Measurements from ENCODE around the gene ZNF579.
"Not testable (repeated sequence)": the region's sequence is repeated elsewhere in the genome, so short reads cannot be mapped to it uniquely, and the experiment has no call there.

Gene ZNF579

DNA sequence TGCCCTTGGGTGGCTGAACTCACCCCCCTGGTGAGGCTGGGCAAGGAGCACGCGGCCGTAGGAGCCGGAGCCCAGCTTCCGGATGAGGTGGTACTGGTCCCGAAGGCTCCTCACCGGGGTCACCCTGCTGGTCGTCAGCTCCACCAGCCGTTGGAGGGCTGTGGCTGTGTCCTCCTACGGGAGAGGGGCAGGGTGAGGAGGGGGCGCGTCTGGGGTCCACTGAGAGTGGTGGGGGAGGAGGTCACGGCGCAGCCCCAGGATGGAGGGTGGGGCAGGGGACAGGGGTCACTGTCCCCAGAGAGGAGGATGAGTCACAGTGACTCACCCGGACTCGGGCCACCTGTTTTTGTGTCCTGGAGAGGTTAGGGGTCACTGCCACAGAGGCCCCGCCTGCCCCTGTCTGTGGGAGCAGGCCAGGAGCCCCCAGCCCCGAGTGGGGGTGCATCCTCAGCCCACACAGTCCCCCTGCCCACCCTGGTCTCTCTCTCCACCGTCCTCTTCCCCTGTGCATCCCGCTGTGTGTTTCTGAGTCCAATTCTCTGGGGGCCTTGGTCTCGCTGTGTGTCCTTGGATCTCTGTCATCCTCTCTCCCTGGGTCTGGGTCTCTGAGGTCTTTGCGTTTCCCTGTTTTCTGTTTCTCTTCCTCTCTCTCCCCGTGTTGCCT lies 35.7 kb downstream of the ZNF579 start:
- Mint-ChIP-seq H3K4me1 (peaks cover 6% of the 10 kb centered on the region), H3K4me3 (no peak overlapping the region), H3K27ac (no peak overlapping the region), H3K9me3 (peaks cover 16% of the 10 kb centered on the region), H3K27me3 (peaks cover 75% of the 10 kb centered on the region), H3K36me3 (peaks cover 6% of the 10 kb centered on the region)
- no peak for ATAC-seq

DNA sequence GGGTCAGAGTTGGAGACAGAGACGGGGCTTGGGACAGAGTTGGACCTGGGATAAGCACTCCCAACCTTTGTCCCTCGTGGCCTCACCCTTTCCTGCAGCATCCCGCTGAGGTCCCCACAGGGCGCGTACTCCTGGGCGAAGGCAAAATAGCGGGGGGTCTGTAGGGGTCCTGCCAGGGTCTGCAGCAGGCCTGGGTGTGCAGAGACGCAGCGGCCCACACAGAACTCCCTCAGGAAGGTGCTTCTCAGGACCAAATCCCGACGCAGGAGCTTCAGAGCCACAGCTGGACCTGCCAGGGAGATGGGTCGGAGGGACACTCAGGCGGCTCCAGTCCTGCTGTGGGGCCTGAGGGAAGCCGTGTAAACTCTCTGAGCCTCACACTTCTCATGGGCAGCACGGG lies 36.6 kb downstream of the ZNF579 start:
- Mint-ChIP-seq H3K27me3 (peaks cover 67% of the 10 kb centered on the region), H3K4me3 (no peak overlapping the region), H3K36me3 (peaks cover 6% of the 10 kb centered on the region), H3K9me3 (peaks cover 16% of the 10 kb centered on the region), H3K27ac (no peak overlapping the region), H3K4me1 (no peaks in the 10 kb centered on the region)
- ATAC-seq, result no peak

DNA sequence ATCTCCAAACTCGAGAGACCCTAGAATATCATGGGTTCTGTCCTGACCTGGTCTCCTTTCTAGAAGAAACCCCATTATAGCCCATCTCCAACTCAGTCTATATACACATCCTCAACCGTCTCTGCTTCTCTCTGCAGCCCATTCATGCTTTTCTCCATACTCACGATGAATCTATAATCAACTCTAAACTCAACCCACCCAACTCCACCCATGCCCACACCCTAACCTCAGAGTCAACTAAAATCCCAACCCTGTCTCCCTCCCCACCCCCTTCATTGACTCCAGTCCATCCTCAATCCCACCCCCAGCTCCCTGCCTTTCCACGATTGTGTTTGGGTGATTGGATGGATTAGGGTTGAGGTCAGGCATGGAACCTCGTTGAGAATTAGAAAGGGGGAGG lies 37.1 kb downstream of the ZNF579 start:
- no peak for ATAC-seq
- peaks cover 6% of the 10 kb centered on the region for H3K36me3 Mint-ChIP-seq
- no peaks in the 10 kb centered on the region for H3K4me1 Mint-ChIP-seq
- peaks cover 66% of the 10 kb centered on the region for H3K27me3 Mint-ChIP-seq
- no peak overlapping the region for H3K4me3 Mint-ChIP-seq
- H3K27ac Mint-ChIP-seq, result no peak overlapping the region
- H3K9me3 Mint-ChIP-seq, result peaks cover 16% of the 10 kb centered on the region

DNA sequence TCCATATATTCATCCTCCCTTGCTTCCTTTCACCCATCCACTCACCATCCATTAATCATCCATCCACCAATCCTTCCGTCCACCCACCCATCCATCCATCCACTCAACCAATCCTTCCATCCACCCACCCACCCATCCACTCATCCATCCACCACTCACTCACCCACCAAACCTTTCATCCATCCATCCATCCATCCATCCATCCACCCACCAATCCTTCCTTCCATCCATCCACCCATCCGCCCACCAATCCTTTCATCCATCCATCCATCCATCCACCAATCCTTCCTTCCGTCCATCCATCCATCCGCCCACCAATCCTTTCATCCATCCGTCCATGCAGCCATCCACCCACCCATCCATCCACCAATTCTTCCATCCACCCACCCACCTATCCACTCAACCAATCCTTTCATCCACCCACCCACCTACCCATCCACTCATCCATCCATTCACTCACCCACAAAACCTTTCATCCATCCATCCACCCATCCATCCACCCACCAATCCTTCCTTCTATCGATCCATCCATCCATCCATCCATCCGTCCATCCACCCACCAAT lies 38.3 kb downstream of the ZNF579 start:
- no peaks in the 10 kb centered on the region for H3K4me1 Mint-ChIP-seq
- peaks cover 54% of the 10 kb centered on the region for H3K27me3 Mint-ChIP-seq
- ATAC-seq, result no peak
- H3K36me3 Mint-ChIP-seq, result peaks cover 6% of the 10 kb centered on the region
- H3K4me3 Mint-ChIP-seq, result no peak overlapping the region
- peaks cover 16% of the 10 kb centered on the region for H3K9me3 Mint-ChIP-seq
- no peak overlapping the region for H3K27ac Mint-ChIP-seq

DNA sequence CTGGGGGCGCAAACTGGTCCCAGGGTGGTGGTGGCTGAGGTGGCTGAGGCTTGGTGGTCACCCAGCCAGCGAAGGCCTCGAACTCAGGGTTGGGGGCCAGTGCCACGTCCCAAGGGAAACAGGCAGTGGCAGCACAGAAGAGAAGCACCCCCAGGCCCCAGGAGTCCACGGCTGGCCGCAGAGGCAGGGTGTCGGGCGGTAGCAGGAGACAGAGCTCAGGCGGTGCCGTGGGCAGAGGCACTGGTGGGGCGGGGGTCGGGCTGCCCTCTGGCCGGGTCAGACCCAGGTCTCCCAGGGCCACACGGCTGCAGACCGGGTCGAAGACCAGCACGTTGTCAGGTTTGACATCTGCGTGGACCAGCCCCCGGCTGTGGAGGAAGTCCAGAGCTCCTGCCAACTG lies 39.6 kb downstream of the ZNF579 start:
- Mint-ChIP-seq H3K4me3 (no peak overlapping the region), H3K4me1 (no peaks in the 10 kb centered on the region), H3K27ac (no peak overlapping the region), H3K36me3 (peaks cover 6% of the 10 kb centered on the region), H3K27me3 (peaks cover 41% of the 10 kb centered on the region), H3K9me3 (peaks cover 16% of the 10 kb centered on the region)
- peak; percentile 21 for ATAC-seq

DNA sequence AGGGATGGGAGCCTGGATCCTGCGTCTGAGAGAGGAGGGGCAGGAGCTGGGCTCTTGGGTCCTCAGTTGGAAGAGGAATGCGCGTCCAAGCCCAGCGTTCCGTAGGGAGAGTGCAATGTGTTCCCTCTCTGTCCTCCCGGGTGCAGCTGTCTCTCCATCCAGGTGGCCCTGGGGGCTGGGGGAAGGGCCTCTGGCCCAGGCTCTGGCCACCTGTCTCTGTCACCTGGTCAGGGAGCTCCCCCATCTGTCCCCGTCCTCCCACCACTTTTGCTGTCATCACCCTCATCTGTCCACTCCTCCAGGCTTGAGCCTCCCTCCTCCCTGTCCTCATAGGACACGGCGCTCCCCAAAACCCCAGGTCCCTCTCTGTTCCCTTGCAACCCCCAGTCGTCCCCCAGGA lies 40.0 kb downstream of the ZNF579 start:
- Mint-ChIP-seq H3K4me3 (no peak overlapping the region), H3K36me3 (peaks cover 6% of the 10 kb centered on the region), H3K27me3 (peaks cover 36% of the 10 kb centered on the region), H3K4me1 (no peaks in the 10 kb centered on the region), H3K9me3 (peaks cover 16% of the 10 kb centered on the region), H3K27ac (no peak overlapping the region)
- no peak for ATAC-seq

DNA sequence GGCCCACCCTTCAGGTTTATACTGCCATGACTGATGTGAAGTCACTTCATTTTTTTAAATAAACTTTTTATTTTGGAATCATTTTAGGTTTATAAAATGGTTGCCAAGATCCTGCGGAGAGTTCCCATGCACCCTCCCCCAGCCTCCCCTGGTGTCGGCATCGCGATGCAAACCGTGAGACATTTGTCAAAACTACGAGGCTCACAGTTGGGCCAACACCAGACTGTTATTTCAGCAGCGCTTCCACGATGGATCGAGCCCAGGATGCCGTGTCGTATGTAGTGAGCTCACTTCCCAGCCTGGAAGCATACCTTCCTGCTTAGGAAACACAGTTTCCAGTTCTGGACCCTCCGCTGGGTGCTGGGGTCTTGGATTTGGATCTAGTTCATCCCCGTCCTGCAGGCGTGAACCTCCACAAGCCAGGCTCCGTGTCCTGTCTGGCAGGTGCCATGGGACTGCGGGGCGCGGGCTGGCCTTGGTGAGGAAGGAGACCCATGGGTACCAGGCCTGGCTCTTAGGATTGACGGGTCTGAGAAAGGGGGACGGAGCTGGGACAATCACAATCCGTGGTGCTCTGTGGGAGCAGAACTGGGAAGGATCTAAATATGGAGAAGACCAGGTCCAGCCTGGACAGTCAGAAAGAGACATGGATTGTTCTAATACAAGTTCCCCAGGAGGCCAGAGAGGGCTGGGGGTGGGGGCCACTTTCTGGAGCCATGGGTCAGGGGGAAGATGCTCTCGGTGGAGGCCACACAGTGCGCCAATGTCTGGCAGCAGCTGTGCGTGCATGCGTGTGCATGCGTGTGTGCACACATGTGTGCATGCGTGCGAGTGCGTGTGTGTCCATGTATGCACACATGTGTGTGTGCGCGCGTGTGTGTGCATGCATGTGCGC lies 41.3 kb downstream of the ZNF579 start:
- H3K27ac Mint-ChIP-seq, result no peak overlapping the region
- no peaks in the 10 kb centered on the region for H3K4me1 Mint-ChIP-seq
- no peak overlapping the region for H3K4me3 Mint-ChIP-seq
- no peak for ATAC-seq
- peaks cover 6% of the 10 kb centered on the region for H3K36me3 Mint-ChIP-seq
- H3K9me3 Mint-ChIP-seq, result peaks cover 16% of the 10 kb centered on the region
- peaks cover 26% of the 10 kb centered on the region for H3K27me3 Mint-ChIP-seq

DNA sequence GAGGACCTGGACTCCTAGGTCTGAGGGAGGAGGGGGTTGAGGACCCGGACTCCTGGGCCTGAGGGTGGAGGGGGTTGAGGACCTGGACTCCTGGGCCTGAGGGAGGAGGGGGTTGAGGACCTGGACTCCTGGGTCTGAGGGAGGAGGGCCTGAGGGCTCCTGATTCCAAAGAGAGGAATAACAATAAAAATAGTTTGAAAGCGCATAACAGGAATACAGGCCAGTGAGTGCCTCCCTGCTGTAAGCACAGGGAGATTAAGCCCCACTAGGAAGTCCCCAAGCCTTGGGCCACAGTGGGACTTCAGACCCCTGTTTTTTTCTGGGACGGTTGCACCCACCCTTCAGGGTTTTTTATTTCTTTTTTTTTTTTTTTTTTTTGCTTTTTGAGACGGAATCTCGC lies 42.5 kb downstream of the ZNF579 start:
- peaks cover 26% of the 10 kb centered on the region for H3K27me3 Mint-ChIP-seq
- no peaks in the 10 kb centered on the region for H3K4me1 Mint-ChIP-seq
- H3K9me3 Mint-ChIP-seq, result peaks cover 12% of the 10 kb centered on the region
- no peak overlapping the region for H3K4me3 Mint-ChIP-seq
- no peak for ATAC-seq
- H3K36me3 Mint-ChIP-seq, result peaks cover under 1% of the 10 kb centered on the region
- no peak overlapping the region for H3K27ac Mint-ChIP-seq

DNA sequence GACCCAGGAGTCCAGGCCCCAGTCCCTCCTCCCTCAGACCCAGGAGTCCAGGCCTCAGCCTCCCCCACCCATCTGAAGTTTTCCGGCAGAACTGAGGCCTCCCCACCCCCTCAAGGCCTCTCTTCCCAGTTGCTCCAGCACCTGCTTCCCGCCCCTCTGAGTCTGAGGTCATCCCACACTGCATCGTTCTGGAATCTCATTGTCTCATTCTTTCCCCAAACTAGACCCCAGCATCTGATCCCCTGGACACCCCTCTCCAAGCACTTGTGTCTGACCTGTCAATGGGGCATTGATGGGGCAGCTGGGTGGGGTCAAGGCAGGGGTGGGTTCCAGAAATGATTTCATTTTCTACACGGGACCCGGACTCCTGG lies 42.9 kb downstream of the ZNF579 start:
- Mint-ChIP-seq H3K36me3 (no peaks in the 10 kb centered on the region), H3K4me3 (no peak overlapping the region), H3K9me3 (peaks cover 8% of the 10 kb centered on the region), H3K4me1 (no peaks in the 10 kb centered on the region), H3K27me3 (peaks cover 22% of the 10 kb centered on the region), H3K27ac (no peak overlapping the region)
- no peak for ATAC-seq

DNA sequence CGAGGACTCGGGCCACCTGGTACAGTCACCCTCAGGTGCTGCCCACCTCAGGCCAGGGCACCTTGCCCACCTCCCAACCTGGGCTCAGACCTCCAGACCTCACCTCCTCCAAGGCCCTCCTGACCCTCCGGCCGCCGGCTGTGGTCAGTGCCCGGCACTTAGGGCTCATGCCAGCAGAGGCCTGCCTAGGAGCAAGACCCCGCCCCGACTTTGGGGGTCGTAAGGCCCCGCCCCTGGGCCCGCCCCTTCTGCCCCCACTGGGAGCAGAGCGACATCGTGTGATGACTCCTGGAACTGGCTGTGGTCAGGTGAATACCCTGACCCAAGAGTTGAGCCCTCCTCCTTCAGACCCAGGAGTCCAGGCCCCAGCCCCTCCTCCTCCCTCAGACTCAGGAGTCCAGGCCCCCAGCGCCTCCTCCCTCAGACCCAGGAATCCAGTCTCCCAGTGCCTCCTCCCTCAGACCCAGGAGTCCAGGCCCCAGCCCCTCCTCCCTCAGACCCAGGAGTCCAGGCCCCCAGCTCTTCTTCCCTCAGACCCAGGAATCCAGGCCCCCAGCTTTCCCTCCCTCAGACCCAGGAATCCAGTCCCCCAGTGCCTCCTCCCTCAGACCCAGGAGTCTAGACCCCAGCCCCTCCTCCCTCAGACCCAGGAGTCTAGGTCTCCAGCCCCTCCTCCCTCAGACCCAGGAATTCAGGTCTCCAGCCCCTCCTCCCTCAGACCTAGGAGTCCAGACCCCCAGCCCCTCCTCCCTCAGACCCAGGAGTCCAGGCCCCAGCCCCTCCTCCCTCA lies 43.5 kb downstream of the ZNF579 start, which contains the start of gene SBK2:
Gene SBK2 (minus strand): TSS at position 183 of the 790 bp plus-strand sequence. CDS start 839 bp downstream, outside the sequence.
- H3K4me3 Mint-ChIP-seq, result no peak within 1 kb of the TSS
- no peak for ATAC-seq
- H3K4me1 Mint-ChIP-seq, result no peaks in the 10 kb centered on the region
- H3K27ac Mint-ChIP-seq, result no peak within 1 kb of the TSS
- peaks cover 2% of the 10 kb centered on the region for H3K9me3 Mint-ChIP-seq
- peaks cover 16% of the 10 kb centered on the region for H3K27me3 Mint-ChIP-seq
- H3K36me3 Mint-ChIP-seq, result no peaks in the 10 kb centered on the region

DNA sequence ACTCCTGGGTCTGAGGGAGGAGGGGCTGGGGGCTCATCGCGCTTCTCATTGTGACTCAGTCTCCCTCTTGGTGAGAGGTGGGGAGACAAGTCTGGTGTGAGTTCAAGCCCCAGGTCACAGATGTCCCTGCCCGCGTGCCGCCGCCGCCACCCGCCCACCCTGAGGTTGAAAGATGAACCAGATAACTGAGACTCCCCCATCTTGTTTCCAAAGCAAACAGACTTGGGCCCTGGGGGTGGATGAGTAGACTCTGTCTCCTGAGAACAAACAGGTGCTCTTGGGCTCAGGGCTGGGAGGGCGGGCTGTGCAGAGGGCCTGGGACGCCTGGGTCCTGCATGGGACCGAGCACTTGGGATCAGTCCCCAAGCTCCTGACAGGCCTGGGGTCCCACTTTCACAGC lies 44.3 kb downstream of the ZNF579 start:
- peaks cover 10% of the 10 kb centered on the region for H3K27me3 Mint-ChIP-seq
- no peaks in the 10 kb centered on the region for H3K9me3 Mint-ChIP-seq
- no peaks in the 10 kb centered on the region for H3K36me3 Mint-ChIP-seq
- no peak overlapping the region for H3K4me3 Mint-ChIP-seq
- H3K4me1 Mint-ChIP-seq, result no peaks in the 10 kb centered on the region
- H3K27ac Mint-ChIP-seq, result no peak overlapping the region
- ATAC-seq, result no peak

DNA sequence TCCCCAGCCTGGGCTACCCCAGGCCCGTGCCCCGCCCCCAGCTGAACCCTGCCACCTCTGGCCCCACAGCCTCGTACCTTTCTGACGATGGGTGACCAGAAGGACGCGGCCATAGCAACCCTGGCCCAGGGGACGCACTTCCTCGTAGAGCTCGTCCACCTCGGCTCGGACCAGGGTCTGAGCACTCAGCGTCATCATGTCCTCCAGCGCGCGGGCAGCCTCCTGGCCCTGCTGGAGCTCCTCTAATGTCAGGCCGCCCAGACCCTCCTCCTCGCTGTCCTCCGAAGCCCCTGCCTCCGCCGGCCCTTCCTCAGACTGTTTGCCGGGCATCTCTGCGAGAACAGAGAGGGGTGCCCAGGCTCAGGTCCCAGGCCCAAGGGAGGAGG lies 44.7 kb downstream of the ZNF579 start:
- peak; percentile 34 for ATAC-seq
- H3K36me3 Mint-ChIP-seq, result no peaks in the 10 kb centered on the region
- no peak overlapping the region for H3K27ac Mint-ChIP-seq
- no peak overlapping the region for H3K4me3 Mint-ChIP-seq
- H3K9me3 Mint-ChIP-seq, result no peaks in the 10 kb centered on the region
- H3K4me1 Mint-ChIP-seq, result no peaks in the 10 kb centered on the region
- peaks cover 10% of the 10 kb centered on the region for H3K27me3 Mint-ChIP-seq

DNA sequence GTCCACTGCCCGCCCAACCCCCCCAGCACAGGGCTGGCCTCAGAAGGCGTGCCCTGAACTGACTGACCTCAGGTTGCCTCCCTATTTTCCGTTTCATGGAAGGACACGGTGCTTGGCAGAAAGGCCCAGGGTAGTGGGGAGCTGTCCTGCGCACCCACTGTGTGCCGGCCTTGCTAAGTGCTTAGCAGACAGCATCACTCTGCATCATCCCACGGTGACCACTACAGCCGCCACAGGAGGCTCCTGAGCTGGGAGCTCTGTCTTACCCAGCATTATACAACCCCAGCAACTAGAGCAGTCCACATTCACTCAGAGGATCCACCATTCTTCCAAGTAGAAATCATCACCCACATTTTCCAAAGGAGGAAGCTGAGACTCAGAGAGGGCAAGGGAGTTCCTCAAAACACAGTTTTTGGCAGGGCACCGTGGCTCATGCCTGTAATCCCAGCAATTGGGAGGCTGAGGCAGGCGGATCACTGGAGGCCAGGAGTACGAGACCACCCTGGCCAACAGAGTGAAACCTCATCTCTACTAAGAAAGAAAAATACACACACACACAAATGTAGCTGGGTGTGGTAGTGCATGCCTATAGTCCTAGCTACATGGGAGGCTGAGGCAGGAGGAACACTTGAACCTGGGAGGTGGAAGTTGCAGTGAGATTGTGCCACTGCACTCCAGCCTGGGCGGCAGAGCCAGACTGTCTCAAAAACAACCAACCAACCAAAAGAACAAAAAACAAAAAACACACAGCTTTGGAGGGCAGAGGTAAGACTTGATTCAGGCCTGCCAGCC lies 45.3 kb downstream of the ZNF579 start:
- Mint-ChIP-seq H3K27ac (no peak overlapping the region), H3K4me1 (no peaks in the 10 kb centered on the region), H3K27me3 (peaks cover 10% of the 10 kb centered on the region), H3K9me3 (no peaks in the 10 kb centered on the region), H3K36me3 (no peaks in the 10 kb centered on the region), H3K4me3 (no peak overlapping the region)
- no peak for ATAC-seq

DNA sequence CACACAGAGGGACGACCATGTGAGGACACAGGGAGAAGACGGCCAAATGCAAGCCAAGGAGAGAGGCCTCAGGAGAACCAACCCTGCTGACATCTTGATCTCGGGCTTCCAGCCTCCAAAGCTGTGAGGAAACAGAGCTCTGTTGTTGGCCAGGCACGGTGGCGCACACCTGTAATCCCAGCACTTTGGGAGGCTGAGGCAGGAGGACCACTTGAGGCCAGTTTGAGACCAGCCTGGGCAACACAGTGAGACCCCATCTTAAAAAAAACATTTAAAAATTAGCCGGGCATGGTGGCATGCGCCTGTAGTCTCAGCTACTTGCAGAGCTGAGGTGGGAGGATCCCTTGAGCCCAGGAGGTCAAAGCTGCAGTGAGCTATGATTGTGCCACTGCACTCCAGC lies 46.4 kb downstream of the ZNF579 start:
- H3K9me3 Mint-ChIP-seq, H3K27ac Mint-ChIP-seq, H3K4me1 Mint-ChIP-seq, ATAC-seq, H3K36me3 Mint-ChIP-seq, H3K4me3 Mint-ChIP-seq: not testable (repeated sequence)
- peaks cover 10% of the 10 kb centered on the region for H3K27me3 Mint-ChIP-seq
